Measurements from ENCODE around the gene SHC4.

- TF ChIP-seq POLR2AphosphoS5 (IDR thresholded peaks at IDR 0.05) (no peak), EP300 (IDR thresholded peaks at IDR 0.05) (no peak)
Measured at GRCh38 chr15:48868023-48868422, 95.7 kb downstream of the SHC4 start.
